K562 (cell line): ENCODE measurements around the gene PNPLA1. TPM values are rescaled to one million over a fixed set of nuclear protein-coding genes. Genes with fewer than 3 reads are reported as not detected.

Source experiments
- FOXK2 ChIP-seq, 2 experiments: fragments of 450-650 bp; IDR thresholded peaks in 1 of 2; conservative IDR thresholded peaks in 1 of 2; 2 replicates each; pipeline ENCODE4 v1.6.1; 2016; ENCODE audit warnings: low read depth in 2 of 2, mild to moderate bottlenecking in 1 of 2
- FOXP4 ChIP-seq: sonication (generic); formaldehyde crosslinking; IDR thresholded peaks from 2 replicates; pipeline ENCODE4 v1.8.0; 2022; ENCODE audit warnings: mild to moderate bottlenecking, missing genetic modification reagents, borderline replicate concordance
- JUND ChIP-seq, 2 experiments: IDR thresholded peaks; 2 replicates in 1 of 2; 3 replicates in 1 of 2; pipeline ENCODE4 v1.6.1; 2011; ENCODE audit warnings: borderline replicate concordance in 2 of 2, low read depth in 2 of 2, low read length in 2 of 2, improper control_type of control experiment in 1 of 2, missing biosample characterization in 1 of 2, missing genetic modification characterization in 1 of 2, missing genetic modification reagents in 1 of 2
- KAT7 ChIP-seq: sonication (generic); formaldehyde crosslinking; IDR thresholded peaks from 2 replicates; pipeline ENCODE4 v1.8.0; 2022; ENCODE audit warnings: missing genetic modification reagents, mild to moderate bottlenecking, borderline replicate concordance
- KDM5B ChIP-seq: fragments of 200-600 bp; sonication (generic); IDR thresholded peaks from 2 replicates; pipeline ENCODE4 v1.6.1; 2012; ENCODE audit warnings: low read depth, mild to moderate bottlenecking, moderate library complexity, low read length, control low read depth, inconsistent platforms; ENCODE audit not compliant: insufficient replicate concordance
- PKNOX1 ChIP-seq: fragments of 450-650 bp; IDR thresholded peaks from 2 replicates; pipeline ENCODE4 v1.6.1; 2016
- UBTF ChIP-seq, 2 experiments: IDR thresholded peaks; 2 replicates each; pipeline ENCODE4 v1.6.1; 2012; ENCODE audit warnings: improper control_type of control experiment in 2 of 2, low read depth in 2 of 2, low read length in 2 of 2, borderline replicate concordance in 1 of 2
- ZNF696 ChIP-seq: fragments of 250-450 bp; sonication (Bioruptor Pico); conservative IDR thresholded peaks from 2 replicates; pipeline ENCODE4 v1.4.0; 2020; ENCODE audit warnings: mild to moderate bottlenecking, moderate library complexity
- polyA plus RNA-seq, 8 experiments: library from polyadenylated mRNA; depleted of rRNA in 4 of 8; stranded (reverse) in 5 of 8; unstranded in 3 of 8; fragments of >200 nt; fragmentation: Nextera tagmentation in 2 of 8; fragmentation: Illumina TruSeq in 1 of 8; extraction: Ambion mirVana in 2 of 8; extraction: Trizol in 1 of 8; gene quantifications; 2 replicates each; pipeline versions ENCODE4 v1.2.1 to v1.2.3, GENCODE V29; 2011 to 2014; ENCODE audit warnings: inconsistent platforms in 1 of 8, missing spikeins in 1 of 8
- total RNA-seq, 7 experiments: library from RNA; depleted of rRNA in 6 of 7; stranded (reverse); fragments of >200 nt in 6 of 7; fragmentation: Illumina TruSeq in 2 of 7; extraction: Trizol in 2 of 7; gene quantifications; 2 replicates each; pipeline versions ENCODE4 v1.2.1 to v1.2.3, GENCODE V29; 2011 to 2021; ENCODE audit warnings: low replicate concordance in 1 of 7
- TF ChIP-seq, protein P1 (sequence below), 2 experiments: IDR thresholded peaks in 1 of 2; conservative IDR thresholded peaks in 1 of 2; 2 replicates each; pipeline ENCODE4 v1.6.1; 2016; ENCODE audit warnings: low read depth in 2 of 2, mild to moderate bottlenecking in 1 of 2, missing compliant biosample characterization in 1 of 2, missing genetic modification characterization in 1 of 2, moderate library complexity in 1 of 2
- TF ChIP-seq, protein P2 (sequence below): sonication (generic); formaldehyde crosslinking; IDR thresholded peaks from 2 replicates; pipeline ENCODE4 v1.8.1; 2023; ENCODE audit warnings: mild to moderate bottlenecking, missing genetic modification reagents
- TF ChIP-seq, protein P3 (sequence below): fragments of 250-450 bp; sonication (Bioruptor Pico); IDR thresholded peaks from 2 replicates; pipeline ENCODE4 v1.5.0; 2021

PNPLA1 gene
- total and polyA plus RNA-seq, 9 of the 15 experiments (the other 6 are each of a cell fraction or from before 2014, with no cell fraction given) = 0.04 to 0.27 (median 0.13) TPM; not detected in 2

DNA sequence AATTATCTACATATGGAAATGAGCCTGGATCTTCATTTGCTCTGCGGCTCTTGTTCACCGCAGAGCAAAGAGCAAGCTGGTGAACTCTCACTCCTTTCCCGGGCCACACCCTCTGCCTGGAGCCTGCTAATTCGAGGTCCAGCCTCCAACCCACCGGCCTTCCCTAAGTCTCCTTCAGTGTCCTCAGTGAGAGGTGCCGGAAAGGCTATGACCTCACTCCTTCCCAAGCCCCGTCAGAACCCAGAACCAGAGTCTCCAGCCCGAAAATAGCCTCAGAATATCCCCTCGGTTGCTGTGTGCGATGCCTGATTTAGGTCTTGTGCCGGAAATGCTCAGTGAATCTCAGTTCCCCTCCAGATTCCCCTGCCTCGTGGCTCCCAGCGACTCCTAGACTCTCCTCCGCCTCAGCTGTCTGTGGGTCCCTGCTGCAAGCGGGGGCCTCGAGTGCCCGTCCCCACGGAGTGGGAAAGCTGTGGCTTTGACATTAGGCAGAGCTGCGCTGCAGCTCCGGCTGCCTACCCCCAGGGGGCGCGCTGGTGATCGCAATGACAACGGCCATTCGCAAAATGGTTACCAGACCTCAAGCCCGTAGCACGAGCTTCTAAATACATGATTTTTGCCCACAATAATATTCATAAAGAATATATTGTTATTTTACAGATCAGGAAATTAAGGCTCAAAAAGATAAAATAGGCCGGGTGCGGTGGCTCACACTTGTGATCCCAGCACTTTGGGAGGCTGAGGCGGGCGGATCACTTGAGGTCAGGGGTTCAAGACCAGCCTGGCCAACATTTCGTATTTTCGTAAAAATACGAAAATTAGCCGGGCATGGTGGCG lies 71.0 kb downstream of the PNPLA1 start (continued):
- no peak for TF ChIP-seq FOXP4 (CRISPR knock-in tag)
- no peak for TF ChIP-seq KDM5B
- TF ChIP-seq KAT7 (CRISPR knock-in tag) = peak; percentile 10; the same call in 1 of the 2 replicates
- TF ChIP-seq, protein P1, sequence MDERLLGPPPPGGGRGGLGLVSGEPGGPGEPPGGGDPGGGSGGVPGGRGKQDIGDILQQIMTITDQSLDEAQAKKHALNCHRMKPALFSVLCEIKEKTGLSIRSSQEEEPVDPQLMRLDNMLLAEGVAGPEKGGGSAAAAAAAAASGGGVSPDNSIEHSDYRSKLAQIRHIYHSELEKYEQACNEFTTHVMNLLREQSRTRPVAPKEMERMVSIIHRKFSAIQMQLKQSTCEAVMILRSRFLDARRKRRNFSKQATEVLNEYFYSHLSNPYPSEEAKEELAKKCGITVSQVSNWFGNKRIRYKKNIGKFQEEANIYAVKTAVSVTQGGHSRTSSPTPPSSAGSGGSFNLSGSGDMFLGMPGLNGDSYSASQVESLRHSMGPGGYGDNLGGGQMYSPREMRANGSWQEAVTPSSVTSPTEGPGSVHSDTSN (CRISPR knock-in tag; IDR thresholded peaks at IDR 0.05; ENCODE audit: low read depth) = 0 out of 2 replicates have a peak, but pooled peaks have one; percentile 2
- TF ChIP-seq, protein P1 (tag; conservative IDR thresholded peaks at IDR 0.05; ENCODE audit: low read depth) = no peak
- 0 out of 4 replicates have a peak, but pooled peaks of 1 of the 2 experiments have one; percentile 31 for TF ChIP-seq UBTF (IDR thresholded peaks at IDR 0.05; ENCODE audit: borderline replicate concordance in 1 of 2, low read depth in 2 of 2, low read length in 2 of 2)
- no peak for TF ChIP-seq PKNOX1
- peak; percentile 31; the same call in 1 of the 2 replicates for TF ChIP-seq JUND (IDR thresholded peaks at IDR 0.05; ENCODE audit: borderline replicate concordance, low read depth, low read length)
- TF ChIP-seq JUND (tag; IDR thresholded peaks at IDR 0.05; ENCODE audit: borderline replicate concordance, low read depth, low read length) = peak; percentile 36; the same call in 1 of the 3 replicates
- no peak for TF ChIP-seq ZNF696 (CRISPR knock-in tag)
- TF ChIP-seq, protein P2, sequence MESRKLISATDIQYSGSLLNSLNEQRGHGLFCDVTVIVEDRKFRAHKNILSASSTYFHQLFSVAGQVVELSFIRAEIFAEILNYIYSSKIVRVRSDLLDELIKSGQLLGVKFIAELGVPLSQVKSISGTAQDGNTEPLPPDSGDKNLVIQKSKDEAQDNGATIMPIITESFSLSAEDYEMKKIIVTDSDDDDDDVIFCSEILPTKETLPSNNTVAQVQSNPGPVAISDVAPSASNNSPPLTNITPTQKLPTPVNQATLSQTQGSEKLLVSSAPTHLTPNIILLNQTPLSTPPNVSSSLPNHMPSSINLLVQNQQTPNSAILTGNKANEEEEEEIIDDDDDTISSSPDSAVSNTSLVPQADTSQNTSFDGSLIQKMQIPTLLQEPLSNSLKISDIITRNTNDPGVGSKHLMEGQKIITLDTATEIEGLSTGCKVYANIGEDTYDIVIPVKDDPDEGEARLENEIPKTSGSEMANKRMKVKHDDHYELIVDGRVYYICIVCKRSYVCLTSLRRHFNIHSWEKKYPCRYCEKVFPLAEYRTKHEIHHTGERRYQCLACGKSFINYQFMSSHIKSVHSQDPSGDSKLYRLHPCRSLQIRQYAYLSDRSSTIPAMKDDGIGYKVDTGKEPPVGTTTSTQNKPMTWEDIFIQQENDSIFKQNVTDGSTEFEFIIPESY (CRISPR knock-in tag) = peak; percentile 41; the same call in 1 of the 2 replicates
- 0 out of 4 replicates have a peak, but pooled peaks of 1 of the 2 experiments have one; percentile 45 for TF ChIP-seq FOXK2 (conservative IDR thresholded peaks at IDR 0.05 in 1 of 2, IDR thresholded peaks at IDR 0.05 in 1 of 2; ENCODE audit: low read depth in 2 of 2)
- TF ChIP-seq, protein P3, sequence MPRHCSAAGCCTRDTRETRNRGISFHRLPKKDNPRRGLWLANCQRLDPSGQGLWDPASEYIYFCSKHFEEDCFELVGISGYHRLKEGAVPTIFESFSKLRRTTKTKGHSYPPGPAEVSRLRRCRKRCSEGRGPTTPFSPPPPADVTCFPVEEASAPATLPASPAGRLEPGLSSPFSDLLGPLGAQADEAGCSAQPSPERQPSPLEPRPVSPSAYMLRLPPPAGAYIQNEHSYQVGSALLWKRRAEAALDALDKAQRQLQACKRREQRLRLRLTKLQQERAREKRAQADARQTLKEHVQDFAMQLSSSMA (CRISPR knock-in tag) = no peak
